ENCODE data around the gene ZBBX.

ZBBX gene

DNA sequence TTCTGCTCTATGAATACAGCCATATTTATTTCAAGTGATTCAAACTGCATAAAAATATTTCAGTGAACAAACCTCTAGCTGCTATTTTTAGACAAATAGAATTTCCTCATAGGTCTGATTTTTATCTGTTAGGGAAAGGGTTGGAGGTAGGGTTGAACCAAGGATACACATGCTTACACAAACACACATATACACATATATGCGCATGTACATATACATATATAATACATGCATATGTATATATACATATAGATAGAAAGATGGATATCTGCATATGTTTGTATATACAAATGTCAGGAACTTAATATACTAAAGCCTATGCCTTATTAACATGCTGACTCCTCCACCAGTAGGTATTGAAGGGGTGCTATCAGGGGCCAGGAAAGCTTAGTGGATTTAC lies 18.1 kb downstream of the ZBBX start:
- H3K27me3 ChIP-seq (ENCODE audit: control insufficient read depth in 1 of 2, insufficient read depth in 2 of 2, low read length in 2 of 2) = no peaks in the 10 kb centered on the region
- H3K36me3 ChIP-seq (ENCODE audit: control insufficient read depth in 2 of 2, insufficient read depth in 2 of 2, low read length in 2 of 2) = no peaks in the 10 kb centered on the region
- no peaks in the 10 kb centered on the region for H3K4me1 ChIP-seq (ENCODE audit: control insufficient read depth, insufficient read depth, low read length)
- H3K9me3 ChIP-seq (ENCODE audit: control insufficient read depth in 2 of 2, low read length in 2 of 2) = no peaks in the 10 kb centered on the region
- no peak overlapping the region for H3K27ac ChIP-seq (ENCODE audit: low read length)
- H3K9ac ChIP-seq (ENCODE audit: low read length in 2 of 2) = no peak overlapping the region
- H3K4me3 ChIP-seq (ENCODE audit: low read length in 2 of 2) = no peak overlapping the region

DNA sequence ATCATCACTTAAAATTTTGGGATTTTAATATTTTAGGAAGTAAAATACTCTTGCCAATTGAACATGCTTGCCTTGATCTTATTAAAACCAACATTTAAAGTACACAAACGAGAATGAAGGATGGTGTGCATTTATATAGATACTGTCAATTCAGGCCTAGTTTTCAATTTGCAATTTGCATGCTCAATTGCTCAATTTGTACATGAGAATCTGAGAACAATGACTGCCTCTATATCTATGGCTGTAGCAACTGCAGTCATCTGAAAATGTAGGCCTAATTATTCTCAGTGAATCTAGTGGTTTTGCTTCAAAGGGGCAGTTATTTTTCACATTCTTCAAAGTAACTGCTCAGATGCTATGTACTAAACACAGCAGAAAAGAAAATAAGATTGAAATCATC lies 18.8 kb downstream of the ZBBX start:
- Histone ChIP-seq H3K4me3 (ENCODE audit: low read length in 2 of 2) (no peak overlapping the region), H3K36me3 (ENCODE audit: control insufficient read depth in 2 of 2, insufficient read depth in 2 of 2, low read length in 2 of 2) (no peaks in the 10 kb centered on the region), H3K9me3 (ENCODE audit: control insufficient read depth in 2 of 2, low read length in 2 of 2) (no peaks in the 10 kb centered on the region), H3K27ac (ENCODE audit: low read length) (no peak overlapping the region), H3K27me3 (ENCODE audit: control insufficient read depth in 1 of 2, insufficient read depth in 2 of 2, low read length in 2 of 2) (no peaks in the 10 kb centered on the region), H3K4me1 (ENCODE audit: control insufficient read depth, insufficient read depth, low read length) (no peaks in the 10 kb centered on the region), H3K9ac (ENCODE audit: low read length in 2 of 2) (no peak overlapping the region)

DNA sequence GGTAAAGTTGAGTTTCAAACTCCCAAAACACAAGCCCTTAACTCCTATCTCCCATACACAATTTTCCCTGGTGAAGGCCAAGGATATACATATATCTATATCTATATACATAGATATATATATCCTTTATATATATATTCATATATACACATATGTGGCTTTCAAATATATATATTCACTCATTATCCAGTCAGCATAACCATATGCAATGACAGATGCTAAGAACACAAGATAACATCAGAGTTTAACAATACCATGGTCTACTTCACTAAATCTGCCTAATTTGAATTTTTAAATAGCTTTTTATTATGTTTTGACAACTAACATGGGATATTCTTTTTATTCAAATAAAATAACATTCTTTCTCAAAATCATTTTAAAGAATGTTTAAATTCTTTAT lies 24.7 kb downstream of the ZBBX start:
- Histone ChIP-seq H3K9ac (ENCODE audit: low read length in 2 of 2) (no peak overlapping the region), H3K36me3 (ENCODE audit: control insufficient read depth in 2 of 2, insufficient read depth in 2 of 2, low read length in 2 of 2) (no peaks in the 10 kb centered on the region), H3K27me3 (ENCODE audit: control insufficient read depth in 1 of 2, insufficient read depth in 2 of 2, low read length in 2 of 2) (no peaks in the 10 kb centered on the region), H3K27ac (ENCODE audit: low read length) (no peak overlapping the region), H3K4me3 (ENCODE audit: low read length in 2 of 2) (no peak overlapping the region), H3K4me1 (ENCODE audit: control insufficient read depth, insufficient read depth, low read length) (no peaks in the 10 kb centered on the region), H3K9me3 (ENCODE audit: control insufficient read depth in 2 of 2, low read length in 2 of 2) (no peaks in the 10 kb centered on the region)

- Histone ChIP-seq H3K27ac (ENCODE audit: low read length) (no peak overlapping the region), H3K4me3 (ENCODE audit: low read length in 2 of 2) (no peak overlapping the region), H3K9ac (ENCODE audit: low read length in 2 of 2) (no peak overlapping the region), H3K4me1 (ENCODE audit: control insufficient read depth, insufficient read depth, low read length) (no peaks in the 10 kb centered on the region), H3K27me3 (ENCODE audit: control insufficient read depth in 1 of 2, insufficient read depth in 2 of 2, low read length in 2 of 2) (no peaks in the 10 kb centered on the region), H3K9me3 (ENCODE audit: control insufficient read depth in 2 of 2, low read length in 2 of 2) (no peaks in the 10 kb centered on the region), H3K36me3 (ENCODE audit: control insufficient read depth in 2 of 2, insufficient read depth in 2 of 2, low read length in 2 of 2) (no peaks in the 10 kb centered on the region)
These were observed 25.3 kb downstream of the ZBBX start for GRCh38 chr3:167354751-167355150.

- Histone ChIP-seq H3K9me3 (ENCODE audit: control insufficient read depth in 2 of 2, low read length in 2 of 2) (no peaks in the 10 kb centered on the region), H3K4me3 (ENCODE audit: low read length in 2 of 2) (no peak overlapping the region), H3K27me3 (ENCODE audit: control insufficient read depth in 1 of 2, insufficient read depth in 2 of 2, low read length in 2 of 2) (no peaks in the 10 kb centered on the region), H3K9ac (ENCODE audit: low read length in 2 of 2) (no peak overlapping the region), H3K36me3 (ENCODE audit: control insufficient read depth in 2 of 2, insufficient read depth in 2 of 2, low read length in 2 of 2) (no peaks in the 10 kb centered on the region), H3K4me1 (ENCODE audit: control insufficient read depth, insufficient read depth, low read length) (no peaks in the 10 kb centered on the region), H3K27ac (ENCODE audit: low read length) (no peak overlapping the region)
These were observed 29.7 kb downstream of the ZBBX start for GRCh38 chr3:167350245-167350862.

DNA sequence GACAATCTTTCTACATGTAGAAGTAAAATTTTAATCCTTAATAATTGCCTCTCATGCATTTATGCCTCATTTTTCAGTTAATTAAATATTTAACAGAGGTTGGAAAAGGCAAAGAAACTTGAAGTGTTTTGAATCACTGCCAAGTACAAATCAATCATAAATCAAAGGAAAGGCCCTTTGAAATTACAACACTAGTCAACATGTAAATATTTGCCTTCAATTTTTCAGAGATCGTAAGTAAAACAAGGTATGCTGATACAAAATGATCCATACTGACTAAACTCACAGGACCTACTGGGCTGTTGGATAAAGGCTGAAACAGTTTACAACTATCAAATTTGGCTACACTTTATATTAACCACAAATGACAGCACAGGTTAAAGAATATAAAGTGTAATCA lies 33.9 kb downstream of the ZBBX start:
- H3K4me3 ChIP-seq (ENCODE audit: low read length in 2 of 2) = no peak overlapping the region
- no peak overlapping the region for H3K27ac ChIP-seq (ENCODE audit: low read length)
- H3K36me3 ChIP-seq (ENCODE audit: control insufficient read depth in 2 of 2, insufficient read depth in 2 of 2, low read length in 2 of 2) = no peaks in the 10 kb centered on the region
- no peaks in the 10 kb centered on the region for H3K27me3 ChIP-seq (ENCODE audit: control insufficient read depth in 1 of 2, insufficient read depth in 2 of 2, low read length in 2 of 2)
- H3K4me1 ChIP-seq (ENCODE audit: control insufficient read depth, insufficient read depth, low read length) = no peaks in the 10 kb centered on the region
- H3K9ac ChIP-seq (ENCODE audit: low read length in 2 of 2) = no peak overlapping the region
- H3K9me3 ChIP-seq (ENCODE audit: control insufficient read depth in 2 of 2, low read length in 2 of 2) = no peaks in the 10 kb centered on the region

DNA sequence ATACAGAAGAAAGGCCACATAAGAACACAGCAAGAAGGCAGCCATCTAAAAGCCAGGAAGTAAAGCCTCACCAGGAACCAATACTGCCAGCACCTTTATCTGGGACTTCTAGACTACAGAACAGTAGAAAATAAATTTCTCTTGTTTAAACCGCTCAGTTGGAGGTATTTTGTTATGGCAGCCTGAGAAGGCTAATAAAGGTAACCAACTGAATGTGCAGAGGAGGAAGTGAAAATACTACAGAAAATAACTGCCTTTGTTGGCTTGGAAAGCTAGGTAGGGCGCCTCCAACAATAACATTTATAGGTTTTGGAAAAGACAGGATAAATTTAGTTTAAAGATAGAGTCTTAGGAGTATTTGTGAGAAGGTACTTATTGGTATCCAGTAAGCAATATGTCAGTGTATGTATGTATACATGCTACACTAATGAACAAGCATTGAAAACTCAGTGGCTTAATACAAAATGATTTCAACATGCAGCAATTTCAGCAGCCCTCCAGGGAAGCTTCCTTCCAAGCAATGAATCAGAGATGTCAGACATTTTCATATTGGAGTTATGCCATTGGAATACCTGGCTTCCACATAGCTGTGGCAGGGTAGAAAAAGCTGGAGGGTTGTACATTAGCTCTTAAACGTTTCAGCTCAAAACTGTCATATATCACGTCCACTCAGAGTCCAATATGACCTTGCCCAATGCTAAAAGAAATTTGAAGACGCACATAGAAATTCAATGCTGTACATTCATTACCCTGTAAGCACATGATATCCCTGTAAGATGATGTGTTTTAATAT lies 48.9 kb downstream of the ZBBX start:
- no peak overlapping the region for H3K9ac ChIP-seq (ENCODE audit: low read length in 2 of 2)
- H3K4me1 ChIP-seq (ENCODE audit: control insufficient read depth, insufficient read depth, low read length) = no peaks in the 10 kb centered on the region
- H3K4me3 ChIP-seq (ENCODE audit: low read length in 2 of 2) = no peak overlapping the region
- no peaks in the 10 kb centered on the region for H3K27me3 ChIP-seq (ENCODE audit: control insufficient read depth in 1 of 2, insufficient read depth in 2 of 2, low read length in 2 of 2)
- H3K27ac ChIP-seq (ENCODE audit: low read length) = no peak overlapping the region
- no peaks in the 10 kb centered on the region for H3K9me3 ChIP-seq (ENCODE audit: control insufficient read depth in 2 of 2, low read length in 2 of 2)
- H3K36me3 ChIP-seq (ENCODE audit: control insufficient read depth in 2 of 2, insufficient read depth in 2 of 2, low read length in 2 of 2) = no peaks in the 10 kb centered on the region

DNA sequence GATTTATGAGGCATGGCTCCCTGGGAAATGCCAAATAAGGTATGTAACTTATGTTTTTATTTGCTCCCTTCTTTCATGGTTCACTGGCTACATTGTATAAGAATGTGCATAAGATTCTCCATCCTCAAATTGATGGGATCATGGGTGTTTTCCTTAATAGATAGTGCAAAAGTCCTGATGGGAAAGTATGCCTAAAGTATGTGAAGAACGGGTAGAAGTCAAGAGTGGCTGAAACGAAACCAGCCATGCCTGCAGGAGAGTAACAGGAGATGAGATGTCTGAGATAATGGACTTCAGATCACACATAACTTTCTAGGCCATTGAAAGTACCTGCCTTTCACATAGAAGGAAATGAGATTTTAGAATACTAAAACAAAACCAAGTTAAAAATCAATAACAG lies 56.5 kb downstream of the ZBBX start:
- Histone ChIP-seq H3K36me3 (ENCODE audit: control insufficient read depth in 2 of 2, insufficient read depth in 2 of 2, low read length in 2 of 2) (no peaks in the 10 kb centered on the region), H3K27me3 (ENCODE audit: control insufficient read depth in 1 of 2, insufficient read depth in 2 of 2, low read length in 2 of 2) (no peaks in the 10 kb centered on the region), H3K9me3 (ENCODE audit: control insufficient read depth in 2 of 2, low read length in 2 of 2) (peaks cover 0 to 2% of the 10 kb centered on the region in 2 donors), H3K9ac (ENCODE audit: low read length in 2 of 2) (no peak overlapping the region), H3K4me3 (ENCODE audit: low read length in 2 of 2) (no peak overlapping the region), H3K4me1 (ENCODE audit: control insufficient read depth, insufficient read depth, low read length) (no peaks in the 10 kb centered on the region), H3K27ac (ENCODE audit: low read length) (no peak overlapping the region)

DNA sequence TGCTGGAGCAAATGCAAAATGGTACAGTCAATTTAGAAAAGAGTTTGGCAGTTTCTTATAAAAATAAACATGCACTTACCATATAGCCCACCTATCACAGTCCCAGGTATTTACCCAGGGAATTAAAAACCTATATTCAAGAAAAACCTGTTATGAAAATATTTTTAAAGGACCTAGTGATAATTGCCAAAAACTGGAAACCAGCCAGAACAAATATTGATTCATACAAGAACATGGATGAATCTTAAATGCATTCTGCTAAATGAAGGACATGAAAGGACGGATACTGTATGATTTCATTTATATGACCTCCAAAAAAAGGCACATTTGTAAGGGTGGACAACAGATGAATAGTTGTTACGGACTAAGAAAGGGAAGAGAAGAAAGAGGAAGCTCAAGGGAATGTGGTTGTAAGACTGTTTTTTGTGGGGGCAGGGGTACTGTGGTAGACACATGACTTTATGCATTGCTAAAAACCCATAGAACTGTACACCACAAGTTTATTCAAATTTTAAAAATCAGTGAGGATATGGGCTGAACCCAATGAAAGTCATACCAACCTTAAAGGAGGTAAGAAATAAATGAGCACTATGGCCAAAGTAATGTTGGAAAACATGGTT lies 61.0 kb downstream of the ZBBX start:
- Histone ChIP-seq H3K9ac (ENCODE audit: low read length in 2 of 2) (no peak overlapping the region), H3K4me3 (ENCODE audit: low read length in 2 of 2) (no peak overlapping the region), H3K9me3 (ENCODE audit: control insufficient read depth in 2 of 2, low read length in 2 of 2) (peaks cover 0 to 2% of the 10 kb centered on the region in 2 donors), H3K36me3 (ENCODE audit: control insufficient read depth in 2 of 2, insufficient read depth in 2 of 2, low read length in 2 of 2) (no peaks in the 10 kb centered on the region), H3K27me3 (ENCODE audit: control insufficient read depth in 1 of 2, insufficient read depth in 2 of 2, low read length in 2 of 2) (no peaks in the 10 kb centered on the region), H3K4me1 (ENCODE audit: control insufficient read depth, insufficient read depth, low read length) (no peaks in the 10 kb centered on the region), H3K27ac (ENCODE audit: low read length) (no peak overlapping the region)

- no peaks in the 10 kb centered on the region for H3K36me3 ChIP-seq (ENCODE audit: control insufficient read depth in 2 of 2, insufficient read depth in 2 of 2, low read length in 2 of 2)
- H3K4me1 ChIP-seq (ENCODE audit: control insufficient read depth, insufficient read depth, low read length) = no peaks in the 10 kb centered on the region
- H3K27me3 ChIP-seq (ENCODE audit: control insufficient read depth in 1 of 2, insufficient read depth in 2 of 2, low read length in 2 of 2) = no peaks in the 10 kb centered on the region
- H3K9ac ChIP-seq (ENCODE audit: low read length in 2 of 2) = no peak overlapping the region
- H3K4me3 ChIP-seq (ENCODE audit: low read length in 2 of 2) = no peak overlapping the region
- no peak overlapping the region for H3K27ac ChIP-seq (ENCODE audit: low read length)
- H3K9me3 ChIP-seq (ENCODE audit: control insufficient read depth in 2 of 2, low read length in 2 of 2) = peaks cover 0 to 2% of the 10 kb centered on the region in 2 donors
These were observed 61.8 kb downstream of the ZBBX start for GRCh38 chr3:167318306-167318705.

DNA sequence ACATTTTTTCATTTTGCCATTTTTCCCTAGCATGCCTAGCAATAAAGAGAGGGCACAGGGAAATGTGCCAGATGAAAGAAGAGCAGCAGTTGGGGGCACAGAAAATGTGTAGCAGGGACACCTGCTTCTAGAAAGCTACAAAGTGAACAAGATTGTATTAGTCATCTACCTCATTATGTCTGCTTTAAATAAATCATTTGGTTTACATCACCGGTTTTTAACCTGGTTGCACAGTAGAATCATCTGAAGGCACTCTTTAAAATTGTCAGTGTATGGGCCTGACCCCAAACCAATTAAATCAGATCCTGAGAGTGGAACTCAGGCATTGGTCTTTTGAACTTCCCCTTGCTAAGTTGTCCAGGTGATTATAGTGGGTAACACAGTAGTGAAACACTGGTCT lies 73.8 kb downstream of the ZBBX start:
- Histone ChIP-seq H3K9me3 (ENCODE audit: control insufficient read depth in 2 of 2, low read length in 2 of 2) (peaks cover 3% of the 10 kb centered on the region in 2 donors), H3K4me1 (ENCODE audit: control insufficient read depth, insufficient read depth, low read length) (no peaks in the 10 kb centered on the region), H3K4me3 (ENCODE audit: low read length in 2 of 2) (no peak overlapping the region)

More for the DNA sequence above, 73.8 kb downstream of the ZBBX start:
- Histone ChIP-seq H3K36me3 (ENCODE audit: control insufficient read depth in 2 of 2, insufficient read depth in 2 of 2, low read length in 2 of 2) (no peaks in the 10 kb centered on the region), H3K9ac (ENCODE audit: low read length in 2 of 2) (no peak overlapping the region), H3K27ac (ENCODE audit: low read length) (no peak overlapping the region), H3K27me3 (ENCODE audit: control insufficient read depth in 1 of 2, insufficient read depth in 2 of 2, low read length in 2 of 2) (no peaks in the 10 kb centered on the region)
